ENCODE data around the gene ERLIN1.

Gene ERLIN1

DNA sequence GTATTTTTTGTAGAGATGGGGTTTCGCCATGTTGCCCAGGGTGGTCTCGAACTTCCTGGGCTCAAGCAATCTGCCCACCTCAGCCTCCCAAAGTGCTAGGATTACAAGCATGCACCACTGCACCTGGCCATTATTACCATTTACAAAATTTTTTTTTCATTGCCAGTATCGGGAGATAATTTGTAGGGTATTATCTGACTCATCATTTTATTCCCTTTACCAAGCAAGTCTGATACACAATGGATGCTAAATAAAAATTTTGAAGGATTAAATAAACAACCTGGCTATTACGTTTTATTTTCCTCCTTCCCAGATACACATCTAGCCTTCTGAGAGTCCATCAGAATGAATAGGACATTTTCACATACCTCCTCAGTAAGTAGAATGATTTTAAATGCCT lies 66.1 kb downstream of the ERLIN1 start:
- H3K4me1 ChIP-seq (ENCODE audit: control insufficient read depth, insufficient read depth, low read length) = no peaks in the 10 kb centered on the region
- no peaks in the 10 kb centered on the region for H3K27me3 ChIP-seq (ENCODE audit: control insufficient read depth, insufficient read depth, low read length, poor library complexity, severe bottlenecking)
- no peaks in the 10 kb centered on the region for H3K36me3 ChIP-seq (ENCODE audit: control insufficient read depth, insufficient read depth, low read length)
- H3K27ac ChIP-seq (ENCODE audit: insufficient read depth, low read depth, low read length, poor library complexity, severe bottlenecking) = no peak overlapping the region
- H3K9me3 ChIP-seq (ENCODE audit: control insufficient read depth, low read length) = no peaks in the 10 kb centered on the region
- H3K4me3 ChIP-seq (ENCODE audit: insufficient read depth, low read depth, low read length) = no peak overlapping the region
- 92 to 95% methylated on average over 3 to 4 of the region's 4 CpGs for WGBS, 2 experiments

DNA sequence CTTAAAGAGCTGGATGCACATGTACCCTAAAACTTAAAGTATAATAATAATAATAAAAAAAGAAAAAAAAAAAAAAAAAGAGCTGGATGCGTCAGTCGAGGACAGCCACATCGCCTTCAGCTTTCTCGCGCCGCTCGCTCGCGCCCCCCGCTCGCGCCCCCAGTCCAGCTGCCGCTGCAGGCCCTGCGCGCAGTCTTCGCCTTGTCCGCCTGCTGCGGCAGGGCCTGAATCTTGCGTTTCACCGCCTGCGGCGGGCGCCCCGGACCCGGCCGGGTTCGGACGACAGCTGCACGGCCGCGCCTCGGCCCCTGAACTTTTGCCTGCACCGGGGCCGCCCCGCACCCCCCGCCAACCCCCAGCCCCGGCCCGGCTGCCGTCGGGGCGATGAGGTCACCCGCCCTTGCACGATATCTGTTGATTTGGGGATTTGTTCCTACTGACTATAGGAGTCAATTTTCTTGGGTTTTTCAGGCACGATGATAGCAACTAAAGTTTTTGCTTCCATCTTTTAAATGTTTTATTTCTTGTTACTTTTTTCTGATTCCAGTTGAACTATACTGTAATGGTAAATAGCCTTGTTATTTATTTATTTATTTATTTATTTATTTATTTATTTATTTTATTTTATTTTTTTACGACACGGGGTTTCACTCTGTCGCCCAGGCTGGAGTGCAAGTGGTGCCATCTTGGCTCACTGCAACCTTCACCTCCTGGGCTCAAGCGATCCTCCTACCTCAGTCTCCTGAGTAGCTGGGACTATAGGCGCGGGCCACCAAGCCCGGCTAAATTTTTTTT lies 70.7 kb downstream of the ERLIN1 start:
- no peaks in the 10 kb centered on the region for H3K36me3 ChIP-seq (ENCODE audit: control insufficient read depth, insufficient read depth, low read length)
- H3K4me3 ChIP-seq (ENCODE audit: insufficient read depth, low read depth, low read length) = no peak overlapping the region
- no peaks in the 10 kb centered on the region for H3K4me1 ChIP-seq (ENCODE audit: control insufficient read depth, insufficient read depth, low read length)
- H3K27me3 ChIP-seq (ENCODE audit: control insufficient read depth, insufficient read depth, low read length, poor library complexity, severe bottlenecking) = no peaks in the 10 kb centered on the region
- H3K9me3 ChIP-seq (ENCODE audit: control insufficient read depth, low read length) = no peaks in the 10 kb centered on the region
- 62 to 68% methylated on average over 51 of the region's 51 CpGs for WGBS, 2 experiments
- H3K27ac ChIP-seq (ENCODE audit: insufficient read depth, low read depth, low read length, poor library complexity, severe bottlenecking) = no peak overlapping the region

GRCh38 chr10:100114460-100114859 lies 71.4 kb downstream of the ERLIN1 start:
- Histone ChIP-seq H3K27me3 (ENCODE audit: control insufficient read depth, insufficient read depth, low read length, poor library complexity, severe bottlenecking) (no peaks in the 10 kb centered on the region), H3K4me1 (ENCODE audit: control insufficient read depth, insufficient read depth, low read length) (no peaks in the 10 kb centered on the region), H3K9me3 (ENCODE audit: control insufficient read depth, low read length) (no peaks in the 10 kb centered on the region), H3K36me3 (ENCODE audit: control insufficient read depth, insufficient read depth, low read length) (no peaks in the 10 kb centered on the region), H3K27ac (ENCODE audit: insufficient read depth, low read depth, low read length, poor library complexity, severe bottlenecking) (no peak overlapping the region), H3K4me3 (ENCODE audit: insufficient read depth, low read depth, low read length) (no peak overlapping the region)
- WGBS, 2 experiments = 93 to 94% methylated on average over 13 of the region's 13 CpGs

DNA sequence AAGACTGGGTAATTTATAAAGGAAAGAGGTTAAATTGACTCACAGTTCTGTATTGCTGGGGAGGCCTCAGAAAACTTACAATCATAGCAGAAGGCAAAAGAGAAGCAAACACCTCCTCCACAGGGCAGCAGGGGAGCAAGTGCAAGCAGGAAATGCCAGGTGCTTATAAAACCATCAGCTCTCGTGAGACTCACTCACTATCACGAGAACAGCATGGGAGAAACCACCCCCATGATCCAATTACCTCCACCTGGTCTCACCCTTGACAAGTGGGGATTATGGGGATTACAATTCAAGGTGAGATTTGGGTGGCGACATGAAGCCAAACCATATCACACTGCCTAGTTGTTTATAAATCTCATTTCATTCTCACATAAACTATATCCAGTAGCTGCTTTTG lies 76.2 kb downstream of the ERLIN1 start:
- H3K27ac ChIP-seq (ENCODE audit: insufficient read depth, low read depth, low read length, poor library complexity, severe bottlenecking) = no peak overlapping the region
- no peaks in the 10 kb centered on the region for H3K36me3 ChIP-seq (ENCODE audit: control insufficient read depth, insufficient read depth, low read length)
- 66 to 70% methylated on average over 3 of the region's 3 CpGs for WGBS, 2 experiments

DNA sequence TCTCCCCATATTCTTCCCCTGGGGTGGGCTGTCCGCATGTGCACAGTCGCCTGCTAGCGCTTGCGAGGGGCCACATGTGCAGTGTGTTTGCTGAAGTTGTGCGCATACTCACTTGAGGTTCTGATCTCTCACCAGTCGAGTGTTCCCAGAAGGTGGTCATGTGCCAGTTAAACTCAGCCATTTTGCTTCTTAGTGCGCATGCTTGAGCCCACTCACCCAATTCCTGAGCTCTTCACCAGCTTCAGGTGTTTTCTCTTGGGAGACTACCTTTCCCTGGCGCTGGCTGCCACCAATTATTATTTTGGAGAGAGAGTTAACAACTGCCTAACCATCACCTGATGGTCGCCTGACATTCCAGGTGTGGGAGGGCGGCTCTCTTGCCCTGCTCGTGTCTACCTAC lies 79.0 kb downstream of the ERLIN1 start:
- 95 to 96% methylated on average over 10 to 11 of the region's 11 CpGs for WGBS, 2 experiments
- H3K4me3 ChIP-seq (ENCODE audit: insufficient read depth, low read depth, low read length) = no peak overlapping the region

More for the DNA sequence above, 76.2 kb downstream of the ERLIN1 start:
- Histone ChIP-seq H3K4me1 (ENCODE audit: control insufficient read depth, insufficient read depth, low read length) (no peaks in the 10 kb centered on the region), H3K9me3 (ENCODE audit: control insufficient read depth, low read length) (no peaks in the 10 kb centered on the region), H3K27me3 (ENCODE audit: control insufficient read depth, insufficient read depth, low read length, poor library complexity, severe bottlenecking) (no peaks in the 10 kb centered on the region), H3K4me3 (ENCODE audit: insufficient read depth, low read depth, low read length) (no peak overlapping the region)

GRCh38 chr10:100104300-100104699 lies 81.5 kb downstream of the ERLIN1 start:
- 92 to 93% methylated on average over 5 of the region's 5 CpGs for WGBS, 2 experiments

More for the DNA sequence above, 79.0 kb downstream of the ERLIN1 start:
- H3K27ac ChIP-seq (ENCODE audit: insufficient read depth, low read depth, low read length, poor library complexity, severe bottlenecking) = no peak overlapping the region
- no peaks in the 10 kb centered on the region for H3K36me3 ChIP-seq (ENCODE audit: control insufficient read depth, insufficient read depth, low read length)
- H3K9me3 ChIP-seq (ENCODE audit: control insufficient read depth, low read length) = no peaks in the 10 kb centered on the region
- H3K4me1 ChIP-seq (ENCODE audit: control insufficient read depth, insufficient read depth, low read length) = no peaks in the 10 kb centered on the region
- H3K27me3 ChIP-seq (ENCODE audit: control insufficient read depth, insufficient read depth, low read length, poor library complexity, severe bottlenecking) = no peaks in the 10 kb centered on the region

GRCh38 chr10:100103581-100103980 lies 82.2 kb downstream of the ERLIN1 start:
- no peak overlapping the region for H3K27ac ChIP-seq (ENCODE audit: insufficient read depth, low read depth, low read length, poor library complexity, severe bottlenecking)
- no peaks in the 10 kb centered on the region for H3K36me3 ChIP-seq (ENCODE audit: control insufficient read depth, insufficient read depth, low read length)
- H3K9me3 ChIP-seq (ENCODE audit: control insufficient read depth, low read length) = no peaks in the 10 kb centered on the region
- H3K4me3 ChIP-seq (ENCODE audit: insufficient read depth, low read depth, low read length) = no peak overlapping the region
- no peaks in the 10 kb centered on the region for H3K4me1 ChIP-seq (ENCODE audit: control insufficient read depth, insufficient read depth, low read length)
- no peaks in the 10 kb centered on the region for H3K27me3 ChIP-seq (ENCODE audit: control insufficient read depth, insufficient read depth, low read length, poor library complexity, severe bottlenecking)
- 89 to 97% methylated on average over 4 of the region's 5 CpGs for WGBS, 2 experiments

More at GRCh38 chr10:100104300-100104699, 81.5 kb downstream of the ERLIN1 start:
- no peaks in the 10 kb centered on the region for H3K4me1 ChIP-seq (ENCODE audit: control insufficient read depth, insufficient read depth, low read length)
- H3K27ac ChIP-seq (ENCODE audit: insufficient read depth, low read depth, low read length, poor library complexity, severe bottlenecking) = no peak overlapping the region
- H3K4me3 ChIP-seq (ENCODE audit: insufficient read depth, low read depth, low read length) = no peak overlapping the region
- H3K9me3 ChIP-seq (ENCODE audit: control insufficient read depth, low read length) = no peaks in the 10 kb centered on the region
- no peaks in the 10 kb centered on the region for H3K27me3 ChIP-seq (ENCODE audit: control insufficient read depth, insufficient read depth, low read length, poor library complexity, severe bottlenecking)
- no peaks in the 10 kb centered on the region for H3K36me3 ChIP-seq (ENCODE audit: control insufficient read depth, insufficient read depth, low read length)

DNA sequence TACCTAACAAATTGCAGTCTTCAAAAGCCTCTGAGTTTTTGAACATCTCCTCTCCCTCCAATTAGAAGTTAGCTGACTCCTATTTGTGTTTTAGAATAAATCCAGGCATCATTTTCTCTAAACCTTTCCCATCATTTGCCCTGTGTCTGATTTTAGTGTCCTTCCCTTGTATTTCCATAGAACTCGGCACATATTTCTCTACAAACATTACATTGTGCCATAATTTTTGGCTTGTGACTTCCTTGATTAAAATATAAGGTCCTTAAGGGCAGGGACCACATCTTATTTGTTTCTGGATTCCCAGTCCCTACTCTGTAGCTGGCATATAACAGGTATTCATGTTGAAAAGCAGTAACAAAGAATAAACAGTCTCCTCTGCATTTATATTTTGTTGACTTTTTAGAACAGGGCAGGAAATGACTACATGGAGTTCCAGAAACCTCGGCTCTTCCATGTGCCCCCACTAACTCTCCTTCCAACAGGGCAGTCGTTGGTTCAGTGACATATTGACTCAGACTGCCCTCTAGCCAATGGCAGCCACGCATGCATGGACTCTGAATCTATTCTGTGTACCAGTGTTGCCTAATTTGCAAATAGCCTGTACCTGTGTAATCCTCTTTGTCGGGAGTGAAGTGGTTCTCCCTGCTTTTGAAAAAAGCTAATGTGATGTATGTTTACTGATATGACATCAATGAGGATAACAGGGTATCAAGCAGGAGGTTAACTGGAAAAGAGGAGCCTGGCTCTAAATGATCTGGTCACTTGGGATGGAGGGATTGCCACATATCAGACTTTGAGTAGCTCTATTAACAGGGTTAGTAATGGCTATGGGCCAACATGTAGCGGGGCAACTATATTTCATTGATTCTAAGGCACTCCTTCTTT lies 84.4 kb downstream of the ERLIN1 start:
- H3K36me3 ChIP-seq (ENCODE audit: control insufficient read depth, insufficient read depth, low read length) = no peaks in the 10 kb centered on the region
- H3K27ac ChIP-seq (ENCODE audit: insufficient read depth, low read depth, low read length, poor library complexity, severe bottlenecking) = no peak overlapping the region
- H3K27me3 ChIP-seq (ENCODE audit: control insufficient read depth, insufficient read depth, low read length, poor library complexity, severe bottlenecking) = no peaks in the 10 kb centered on the region
- H3K4me1 ChIP-seq (ENCODE audit: control insufficient read depth, insufficient read depth, low read length) = no peaks in the 10 kb centered on the region
- WGBS, 2 experiments = 83 to 84% methylated on average over 6 of the region's 6 CpGs
- no peaks in the 10 kb centered on the region for H3K9me3 ChIP-seq (ENCODE audit: control insufficient read depth, low read length)
- H3K4me3 ChIP-seq (ENCODE audit: insufficient read depth, low read depth, low read length) = no peak overlapping the region

DNA sequence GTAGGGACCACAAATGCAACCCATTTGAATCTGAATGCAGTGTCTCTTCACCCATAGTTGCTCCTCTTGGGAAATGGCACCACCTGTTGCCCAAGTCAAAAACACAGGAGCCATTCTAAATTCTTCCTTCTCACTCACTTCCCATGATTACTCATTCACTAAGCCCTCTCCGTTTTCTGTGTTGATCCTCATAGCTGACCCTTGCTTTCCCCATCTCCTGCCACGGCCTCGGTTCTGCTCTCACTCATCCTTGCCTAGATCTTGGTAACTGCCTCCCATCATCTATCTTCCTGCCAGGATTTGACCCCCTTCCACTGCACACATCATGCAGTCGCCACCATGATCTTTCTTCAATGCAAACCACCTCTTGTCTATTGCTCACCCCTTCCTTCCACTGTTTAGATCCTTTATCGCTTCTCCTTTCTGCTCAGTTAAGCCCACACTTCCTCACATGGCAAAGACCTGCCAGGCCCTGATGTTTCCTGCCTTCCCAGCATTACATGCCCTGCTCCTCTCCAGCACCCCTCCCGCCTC lies 85.1 kb downstream of the ERLIN1 start:
- no peaks in the 10 kb centered on the region for H3K4me1 ChIP-seq (ENCODE audit: control insufficient read depth, insufficient read depth, low read length)
- H3K9me3 ChIP-seq (ENCODE audit: control insufficient read depth, low read length) = no peaks in the 10 kb centered on the region
- WGBS, 2 experiments = 66 to 73% methylated on average over 6 of the region's 6 CpGs
- no peaks in the 10 kb centered on the region for H3K27me3 ChIP-seq (ENCODE audit: control insufficient read depth, insufficient read depth, low read length, poor library complexity, severe bottlenecking)
- no peak overlapping the region for H3K27ac ChIP-seq (ENCODE audit: insufficient read depth, low read depth, low read length, poor library complexity, severe bottlenecking)
- H3K36me3 ChIP-seq (ENCODE audit: control insufficient read depth, insufficient read depth, low read length) = no peaks in the 10 kb centered on the region
- H3K4me3 ChIP-seq (ENCODE audit: insufficient read depth, low read depth, low read length) = no peak overlapping the region

All from ectodermal cell (in vitro differentiated cells).